SK-N-MC (cell line): ENCODE measurements around the gene PCDHB2.
"Not testable (repeated sequence)": the region's sequence is repeated elsewhere in the genome, so short reads cannot be mapped to it uniquely, and the experiment has no call there.

Experiments
- DNase-seq: peaks from one replicate; pipeline ENCODE4 v3.0.0-alpha.2; 2011; ENCODE audit warnings: low read depth, low spot score
- H3K27ac ChIP-seq: fragments of 200-600 bp; sonication (generic); 2 replicates; pipeline ENCODE4 v1.5.1; 2016; ENCODE audit warnings: mixed run types
- H3K36me3 ChIP-seq: fragments of 200-600 bp; sonication (generic); 2 replicates; pipeline ENCODE4 v1.6.1; 2017; ENCODE audit warnings: antibody characterized with exemption, low read length, mixed read lengths; ENCODE audit not compliant: insufficient read depth
- H3K4me3 ChIP-seq: fragments of 200-600 bp; sonication (generic); 2 replicates; pipeline ENCODE4 v1.5.1; 2016
- H3K9ac ChIP-seq: fragments of 200-600 bp; sonication (generic); 2 replicates; pipeline ENCODE4 v1.8.0; 2017; ENCODE audit warnings: mixed run types, mixed read lengths; ENCODE audit not compliant: insufficient read length
- H3K9me3 ChIP-seq: fragments of 200-600 bp; sonication (generic); 2 replicates; pipeline ENCODE4 v1.6.1; 2017; ENCODE audit warnings: low read depth, mild to moderate bottlenecking, antibody characterized with exemption, low read length, moderate library complexity, mixed read lengths
- EZH2 ChIP-seq: fragments of 200-600 bp; sonication (generic); IDR thresholded peaks from one replicate; pipeline ENCODE4 v1.6.1; 2017; ENCODE audit warnings: antibody characterized with exemption
- FOXP2 ChIP-seq: optimal IDR thresholded peaks from 2 replicates; pipeline ENCODE3; 2011; ENCODE audit warnings: mild to moderate bottlenecking, moderate library complexity; ENCODE audit not compliant: insufficient read depth; ENCODE audit errors: extremely low read length, control extremely low read depth
- POLR2AphosphoS5 ChIP-seq: IDR thresholded peaks from 2 replicates; pipeline ENCODE4 v1.6.1; 2012; ENCODE audit warnings: mild to moderate bottlenecking, low read depth, low read length, borderline replicate concordance

PCDHB2 gene

DNA sequence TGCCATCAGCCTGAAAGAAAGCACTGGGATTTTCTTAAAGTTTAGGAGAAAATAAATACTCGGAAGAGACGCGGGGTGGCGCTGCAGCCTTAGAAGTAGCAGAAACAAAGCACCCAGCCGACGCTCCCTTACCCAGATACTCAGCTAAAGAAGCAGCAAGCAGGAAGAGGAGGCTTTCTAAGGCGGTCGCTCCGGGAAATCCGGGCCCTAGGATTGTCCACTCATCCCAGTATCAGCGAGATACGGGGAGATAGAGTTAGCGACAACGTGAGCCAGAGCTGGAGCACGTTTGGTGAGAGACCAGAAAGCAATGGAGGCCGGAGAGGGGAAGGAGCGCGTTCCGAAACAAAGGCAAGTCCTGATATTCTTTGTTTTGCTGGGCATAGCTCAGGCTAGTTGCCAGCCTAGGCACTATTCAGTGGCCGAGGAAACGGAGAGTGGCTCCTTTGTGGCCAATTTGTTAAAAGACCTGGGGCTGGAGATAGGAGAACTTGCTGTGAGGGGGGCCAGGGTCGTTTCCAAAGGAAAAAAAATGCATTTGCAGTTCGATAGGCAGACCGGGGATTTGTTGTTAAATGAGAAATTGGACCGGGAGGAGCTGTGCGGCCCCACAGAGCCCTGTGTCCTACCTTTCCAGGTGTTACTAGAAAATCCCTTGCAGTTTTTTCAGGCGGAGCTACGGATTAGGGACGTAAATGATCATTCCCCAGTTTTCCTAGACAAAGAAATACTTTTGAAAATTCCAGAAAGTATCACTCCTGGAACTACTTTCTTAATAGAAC is at the start of gene PCDHB2:
TSS of gene PCDHB2 (plus strand) at position 135 of the 782 bp plus-strand sequence. CDS start at position 311, 176 bp downstream.
- peak within 1 kb of the TSS; percentile 59; the same call in 1 of the 2 replicates for H3K27ac ChIP-seq
- H3K9me3 ChIP-seq = peaks cover 4% of the 10 kb centered on the region; the same call in 1 of the 2 replicates
- peaks cover 13% of the 10 kb centered on the region for H3K36me3 ChIP-seq
- DNase-seq = peak; percentile 81
- peak within 1 kb of the TSS; percentile 94 for H3K9ac ChIP-seq
- no peak for TF ChIP-seq FOXP2
- peak; percentile 53; the same call in 1 of the 2 replicates for TF ChIP-seq POLR2AphosphoS5
- no peak for TF ChIP-seq EZH2
- peak within 1 kb of the TSS; percentile 95 for H3K4me3 ChIP-seq

DNA sequence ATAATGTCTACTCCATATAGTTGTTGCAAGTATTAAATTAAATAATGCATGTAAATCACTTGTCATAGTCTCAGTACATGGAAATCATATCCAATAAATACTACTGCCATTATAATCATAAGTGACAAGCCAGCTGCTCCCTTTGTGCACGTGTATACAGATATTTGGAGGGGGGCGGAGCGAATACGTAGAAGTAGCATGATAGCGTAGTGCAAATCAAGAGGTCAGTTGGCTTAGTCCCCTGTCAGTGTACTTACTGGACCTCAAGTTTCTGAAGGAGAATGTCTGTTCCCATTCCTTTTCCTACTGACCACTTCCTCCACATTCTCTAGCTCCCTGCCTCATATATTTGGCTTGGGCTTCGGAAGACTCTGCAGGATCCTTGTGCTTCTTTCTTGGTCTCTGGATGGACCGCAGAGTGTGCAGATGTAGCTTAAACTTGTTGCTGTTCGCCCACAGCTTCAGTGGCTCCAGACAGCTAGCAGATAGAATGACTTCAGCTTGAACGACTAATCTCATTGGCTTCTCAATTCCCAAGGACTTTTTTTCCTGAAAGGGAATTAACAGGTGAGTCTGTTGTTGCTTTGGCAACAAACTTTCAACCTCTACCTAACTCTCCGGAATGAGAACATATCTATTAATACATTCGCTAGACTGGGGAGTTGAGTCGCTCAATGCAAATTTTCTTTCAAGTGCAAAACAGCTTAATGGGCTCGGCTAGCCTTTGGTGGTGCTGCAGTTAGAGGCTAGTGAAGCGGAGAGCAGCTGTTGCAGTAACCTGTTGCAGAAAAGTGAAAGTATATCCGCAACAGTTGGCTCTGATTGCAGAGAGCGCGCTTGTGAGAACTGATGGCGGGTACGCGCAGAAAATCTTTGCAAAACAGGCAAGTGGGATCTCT is 43.5 kb upstream of the PCDHB2 start, which contains the start of gene PCDHB1:
TSS of gene PCDHB1 (plus strand) at position 753 of the 899 bp plus-strand sequence. CDS start at position 850, 97 bp downstream.
- no peak for DNase-seq
- H3K27ac ChIP-seq = no peak within 1 kb of the TSS
- no peaks in the 10 kb centered on the region for H3K36me3 ChIP-seq
- H3K9me3 ChIP-seq = no peaks in the 10 kb centered on the region
- H3K9ac ChIP-seq = no peak within 1 kb of the TSS
- peak within 1 kb of the TSS; percentile 79 for H3K4me3 ChIP-seq
- TF ChIP-seq POLR2AphosphoS5 = no peak
- TF ChIP-seq EZH2 = no peak
- no peak for TF ChIP-seq FOXP2

DNA sequence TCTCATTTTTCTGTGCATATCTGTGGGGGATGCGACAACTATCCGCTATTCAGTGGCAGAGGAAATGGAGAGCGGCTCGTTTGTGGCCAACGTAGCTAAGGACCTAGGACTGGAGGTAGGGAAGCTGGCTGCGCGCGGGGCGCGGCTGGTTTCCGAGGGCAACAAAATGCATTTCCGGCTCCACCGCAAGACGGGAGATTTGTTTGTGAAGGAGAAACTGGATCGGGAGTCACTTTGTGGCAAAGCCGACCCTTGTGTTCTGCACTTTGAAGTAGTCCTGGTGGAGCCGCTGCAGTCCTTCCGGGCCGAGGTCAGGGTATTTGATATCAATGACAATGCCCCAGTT is 42.9 kb upstream of the PCDHB2 start:
- Histone ChIP-seq H3K36me3 (no peaks in the 10 kb centered on the region), H3K9ac (no peak overlapping the region), H3K4me3 (peak overlapping the region; percentile 79), H3K9me3 (no peaks in the 10 kb centered on the region), H3K27ac (no peak overlapping the region)
- no peak for DNase-seq
- TF ChIP-seq EZH2 (no peak), FOXP2 (no peak), POLR2AphosphoS5 (no peak)

DNA sequence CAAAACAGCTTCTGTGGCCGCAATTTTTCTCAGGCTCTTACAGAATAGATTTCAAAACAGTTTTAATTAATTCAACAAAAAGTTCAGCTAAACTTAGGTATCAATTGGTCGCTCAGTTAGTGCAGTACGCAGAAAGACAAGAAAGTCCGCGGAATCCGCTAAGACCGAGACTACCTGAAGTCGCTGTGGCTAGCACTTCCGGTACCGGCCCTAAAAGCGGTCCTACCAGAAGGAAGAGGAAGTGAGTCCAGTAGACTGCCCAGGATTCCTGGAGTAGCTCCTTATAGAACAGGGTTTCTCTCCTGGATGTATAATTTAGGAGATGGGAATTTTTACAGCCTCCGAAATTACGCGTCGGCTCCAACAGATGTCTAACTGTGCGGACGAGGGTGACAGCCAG is 16.6 kb upstream of the PCDHB2 start:
- no peaks in the 10 kb centered on the region for H3K9me3 ChIP-seq
- no peak overlapping the region for H3K27ac ChIP-seq
- H3K4me3 ChIP-seq = no peak overlapping the region
- no peaks in the 10 kb centered on the region for H3K36me3 ChIP-seq
- TF ChIP-seq EZH2 (no peak), FOXP2 (no peak), POLR2AphosphoS5 (no peak)
- no peak for DNase-seq
- H3K9ac ChIP-seq = no peak overlapping the region

DNA sequence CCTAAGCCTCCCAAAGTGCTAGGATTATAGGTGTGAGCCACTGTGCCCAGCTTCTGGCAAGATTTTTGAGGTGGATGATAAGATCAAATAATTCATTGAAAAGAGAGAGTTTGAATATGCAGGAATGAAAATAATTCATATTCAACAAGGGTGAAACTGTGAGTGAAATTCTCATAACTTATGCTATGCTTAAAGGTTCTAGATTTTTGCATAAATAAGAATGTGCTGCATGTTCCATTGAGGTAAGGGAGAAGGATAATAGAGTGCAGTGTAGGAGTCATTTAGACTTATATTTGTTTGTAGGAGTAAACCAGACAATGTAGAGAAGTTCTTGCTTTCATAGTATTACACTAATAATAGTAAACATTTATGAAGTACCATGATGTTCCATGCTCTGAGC is 12.2 kb upstream of the PCDHB2 start:
- H3K4me3 ChIP-seq = no peak overlapping the region
- H3K27ac ChIP-seq = no peak overlapping the region
- TF ChIP-seq POLR2AphosphoS5 = no peak
- no peak for TF ChIP-seq FOXP2
- no peaks in the 10 kb centered on the region for H3K9me3 ChIP-seq
- no peaks in the 10 kb centered on the region for H3K36me3 ChIP-seq
- no peak for DNase-seq
- no peak overlapping the region for H3K9ac ChIP-seq

DNA sequence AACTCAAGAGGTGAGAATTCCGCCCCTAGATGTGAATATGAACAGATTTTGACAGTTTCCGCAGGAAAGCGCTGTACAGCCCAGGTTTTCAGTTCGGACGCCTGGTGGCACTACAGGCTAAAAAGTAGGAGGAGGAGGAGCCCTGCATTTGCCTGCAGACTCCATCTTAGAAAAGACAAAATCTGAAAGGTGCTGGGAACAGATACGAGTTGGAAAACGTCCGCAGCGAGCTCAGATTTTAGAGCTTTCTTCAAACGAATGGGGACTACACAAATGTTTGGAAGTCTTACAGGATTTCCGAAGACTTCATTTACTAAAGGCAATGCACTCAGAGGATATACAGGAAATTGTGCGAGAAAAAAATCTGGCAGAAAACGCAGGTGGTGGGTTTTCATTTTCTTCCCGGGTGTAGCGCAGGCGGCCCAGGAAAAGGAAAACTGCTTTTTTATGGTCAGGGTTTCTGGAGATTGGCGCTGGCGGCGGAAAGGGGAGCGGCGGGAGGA is 9.9 kb upstream of the PCDHB2 start:
- H3K36me3 ChIP-seq = no peaks in the 10 kb centered on the region
- H3K4me3 ChIP-seq = peak overlapping the region; percentile 73
- H3K9me3 ChIP-seq = no peaks in the 10 kb centered on the region
- peak; percentile 52 for DNase-seq
- peak overlapping the region; percentile 10; the same call in 1 of the 2 replicates for H3K27ac ChIP-seq
- H3K9ac ChIP-seq = peak overlapping the region; percentile 75
- TF ChIP-seq FOXP2 (no peak), POLR2AphosphoS5 (peak; percentile 65)

DNA sequence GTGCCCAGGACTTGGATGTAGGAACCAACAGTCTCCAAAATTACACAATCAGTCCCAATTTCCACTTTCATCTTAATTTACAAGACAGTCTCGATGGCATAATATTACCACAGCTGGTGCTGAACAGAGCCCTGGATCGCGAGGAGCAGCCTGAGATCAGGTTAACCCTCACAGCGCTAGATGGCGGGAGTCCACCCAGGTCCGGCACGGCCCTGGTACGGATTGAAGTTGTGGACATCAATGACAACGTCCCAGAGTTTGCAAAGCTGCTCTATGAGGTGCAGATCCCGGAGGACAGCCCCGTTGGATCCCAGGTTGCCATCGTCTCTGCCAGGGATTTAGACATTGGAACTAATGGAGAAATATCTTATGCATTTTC is 837 bp downstream of the PCDHB2 start:
- peaks cover 4% of the 10 kb centered on the region; the same call in 1 of the 2 replicates for H3K9me3 ChIP-seq
- no peak for TF ChIP-seq FOXP2
- no peak for TF ChIP-seq POLR2AphosphoS5
- TF ChIP-seq EZH2 = no peak
- peak overlapping the region; percentile 95 for H3K4me3 ChIP-seq
- no peak for DNase-seq
- H3K9ac ChIP-seq = peak overlapping the region; percentile 94
- no peak overlapping the region for H3K27ac ChIP-seq
- peaks cover 19% of the 10 kb centered on the region for H3K36me3 ChIP-seq

DNA sequence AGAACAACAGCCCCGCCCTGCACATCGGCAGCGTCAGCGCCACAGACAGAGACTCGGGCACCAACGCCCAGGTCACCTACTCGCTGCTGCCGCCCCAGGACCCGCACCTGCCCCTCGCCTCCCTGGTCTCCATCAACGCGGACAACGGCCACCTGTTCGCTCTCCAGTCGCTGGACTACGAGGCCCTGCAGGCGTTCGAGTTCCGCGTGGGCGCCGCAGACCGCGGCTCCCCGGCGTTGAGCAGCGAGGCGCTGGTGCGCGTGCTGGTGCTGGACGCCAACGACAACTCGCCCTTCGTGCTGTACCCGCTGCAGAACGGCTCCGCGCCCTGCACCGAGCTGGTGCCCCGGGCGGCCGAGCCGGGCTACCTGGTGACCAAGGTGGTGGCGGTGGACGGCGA is 1.8 kb downstream of the PCDHB2 start:
- peaks cover 27% of the 10 kb centered on the region for H3K36me3 ChIP-seq
- not testable (repeated sequence) for H3K4me3 ChIP-seq, DNase-seq, H3K9me3 ChIP-seq, H3K9ac ChIP-seq, H3K27ac ChIP-seq

DNA sequence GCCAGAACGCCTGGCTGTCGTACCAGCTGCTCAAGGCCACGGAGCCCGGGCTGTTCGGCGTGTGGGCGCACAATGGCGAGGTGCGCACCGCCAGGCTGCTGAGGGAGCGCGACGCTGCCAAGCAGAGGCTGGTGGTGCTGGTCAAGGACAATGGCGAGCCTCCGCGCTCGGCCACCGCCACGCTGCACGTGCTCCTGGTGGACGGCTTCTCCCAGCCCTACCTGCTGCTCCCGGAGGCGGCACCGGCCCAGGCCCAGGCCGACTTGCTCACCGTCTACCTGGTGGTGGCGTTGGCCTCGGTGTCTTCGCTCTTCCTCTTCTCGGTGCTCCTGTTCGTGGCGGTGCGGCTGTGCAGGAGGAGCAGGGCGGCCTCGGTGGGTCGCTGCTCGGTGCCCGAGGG is 2.2 kb downstream of the PCDHB2 start:
- H3K27ac ChIP-seq, H3K9ac ChIP-seq, DNase-seq, H3K4me3 ChIP-seq, H3K9me3 ChIP-seq: not testable (repeated sequence)
- peaks cover 32% of the 10 kb centered on the region for H3K36me3 ChIP-seq
